HG03103 (cell line): Measurements from ENCODE around the gene ENOX1.
"Not testable (repeated sequence)": the region's sequence is repeated elsewhere in the genome, so short reads cannot be mapped to it uniquely, and the experiment has no call there.

Experiments used
- ATAC-seq: cut with Tn5 transposase; IDR thresholded peaks from one replicate; pipeline ENCODE4 v1.9.1; 2021; ENCODE audit warnings: low read depth; ENCODE audit not compliant: unreplicated experiment

The ENOX1 gene

DNA sequence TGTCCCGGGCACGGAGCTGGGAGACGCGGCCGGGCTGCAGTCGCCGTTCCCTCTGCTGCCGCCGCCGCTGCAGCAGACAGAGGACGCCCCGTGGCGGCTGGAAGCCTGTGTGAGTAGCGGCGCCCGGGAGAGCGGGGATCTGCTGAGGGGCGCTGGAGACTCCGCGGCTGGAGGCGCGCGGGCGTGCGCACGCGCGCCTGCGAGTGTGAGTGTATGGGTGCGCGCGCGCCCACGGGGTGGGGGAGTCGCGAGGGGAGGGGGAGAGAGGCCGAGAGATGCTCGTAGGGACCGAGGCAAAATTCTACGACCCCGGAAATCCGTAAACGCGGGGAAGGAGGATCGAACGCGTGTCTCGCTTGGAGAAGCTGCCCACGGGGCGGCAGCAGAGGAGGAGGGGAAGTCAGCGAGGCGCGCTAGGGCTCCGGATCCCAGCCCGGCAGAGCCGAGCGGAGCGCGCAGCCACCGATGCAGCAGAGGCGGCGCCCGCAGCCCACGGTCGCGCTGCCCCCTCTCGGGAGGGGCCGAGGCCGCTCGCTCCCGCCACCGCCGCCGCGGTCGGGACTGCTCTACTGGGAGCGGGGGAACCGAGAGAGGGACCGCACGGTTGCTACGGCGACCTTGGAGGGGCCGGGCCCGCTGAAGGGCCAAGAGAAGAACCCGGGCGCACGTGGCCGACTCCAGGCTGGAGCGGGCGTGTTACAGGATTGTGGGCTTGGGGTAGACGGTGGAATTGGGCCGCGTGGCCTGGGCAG is at the start of gene ENOX1:
TSS of gene ENOX1 (minus strand) at position 207 of the 752 bp plus-strand sequence.
- no peak for ATAC-seq

DNA sequence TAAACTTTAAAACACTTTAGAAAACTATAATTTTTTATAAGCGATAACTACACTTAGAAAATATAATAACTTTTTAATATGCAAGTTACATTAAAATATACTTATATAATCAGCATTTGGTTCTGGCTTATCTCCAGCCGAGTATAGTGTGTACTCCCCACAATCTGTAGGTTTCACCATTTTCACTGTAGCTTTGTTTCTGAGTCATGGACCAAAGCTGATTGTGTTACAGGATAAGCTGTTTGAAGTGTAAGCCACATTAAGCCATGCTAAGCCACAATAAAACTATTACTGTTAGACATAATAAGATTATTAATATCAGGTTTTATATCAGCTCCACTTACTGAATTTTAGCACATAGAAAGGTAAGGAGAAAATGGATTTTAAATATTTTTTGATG is 48.9 kb upstream of the ENOX1 start:
- no peak for ATAC-seq

DNA sequence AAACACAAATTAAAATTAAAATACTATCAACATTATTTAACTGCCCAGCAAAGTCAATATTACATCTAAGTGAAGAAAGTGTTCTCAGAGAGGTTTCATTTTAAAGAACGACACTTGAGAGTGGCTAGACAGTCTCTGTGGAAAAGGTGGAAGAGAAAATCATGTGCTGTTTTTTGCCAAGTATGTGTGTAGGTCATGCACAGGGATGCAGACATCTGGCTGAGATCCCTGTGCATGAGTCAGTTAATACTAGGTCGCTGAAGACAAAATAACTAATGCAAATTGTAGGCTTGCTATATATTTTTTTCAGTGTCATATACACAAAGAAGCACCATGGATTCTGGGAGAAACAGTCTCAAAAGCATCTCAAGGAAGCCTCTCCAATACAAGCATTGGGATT is 44.3 kb upstream of the ENOX1 start:
- no peak for ATAC-seq

DNA sequence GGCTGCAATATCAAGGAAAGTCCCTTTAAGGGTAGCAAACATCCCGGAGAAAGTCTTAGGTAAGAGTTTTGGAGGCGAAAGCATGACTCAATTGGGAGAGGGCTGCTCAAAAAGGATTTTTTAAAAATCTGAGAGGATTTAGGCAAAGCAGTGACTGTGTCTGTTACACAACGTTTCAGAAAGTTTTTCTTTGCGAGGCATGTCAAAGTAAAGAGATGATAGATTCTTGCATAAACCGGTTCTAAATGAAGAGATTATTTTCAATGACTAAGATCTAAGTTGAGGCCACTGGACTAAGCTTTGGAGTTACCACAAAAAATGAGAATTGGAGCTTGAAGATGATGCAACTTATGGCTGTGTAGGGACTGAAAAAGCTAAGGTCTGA is 43.7 kb upstream of the ENOX1 start:
- no peak for ATAC-seq

DNA sequence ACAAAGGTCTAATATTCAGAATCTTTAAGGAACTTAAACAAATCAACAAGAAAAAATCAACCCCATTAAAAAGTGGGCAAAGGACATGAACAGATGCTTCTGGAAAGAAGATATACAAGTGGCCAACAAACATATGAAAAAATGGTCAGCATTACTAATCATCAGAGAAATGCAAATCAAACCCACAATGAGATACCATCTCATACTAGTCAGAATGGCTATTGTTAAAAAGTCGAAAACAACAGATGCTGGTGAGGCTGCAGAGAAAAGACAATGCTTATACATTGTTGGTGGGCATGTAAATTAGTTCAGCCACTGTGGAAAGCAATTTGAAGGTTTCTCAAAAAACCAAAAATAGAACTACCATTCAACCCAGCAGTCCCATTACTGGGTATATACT is 37.9 kb upstream of the ENOX1 start:
- not testable (repeated sequence) for ATAC-seq

DNA sequence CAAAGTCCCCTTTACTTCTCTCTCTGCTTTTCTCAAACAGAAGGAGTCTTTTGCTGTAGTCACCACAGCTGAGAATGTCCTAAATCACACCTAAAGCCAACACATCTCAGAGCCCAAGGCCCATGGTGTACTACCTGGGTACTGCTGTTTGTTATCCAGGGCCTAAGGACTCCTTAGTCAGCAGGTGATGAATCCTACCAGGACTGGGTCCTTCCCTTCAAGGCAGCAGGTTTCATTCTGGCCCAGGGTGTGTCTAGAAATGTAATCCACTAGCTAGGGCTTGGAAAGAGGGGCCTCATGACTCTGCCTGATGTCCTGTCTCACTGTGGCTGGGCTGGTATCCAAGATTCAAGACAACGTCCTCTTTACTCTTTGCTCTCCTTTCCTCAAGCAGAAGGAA is 36.2 kb upstream of the ENOX1 start:
- ATAC-seq, result no peak

DNA sequence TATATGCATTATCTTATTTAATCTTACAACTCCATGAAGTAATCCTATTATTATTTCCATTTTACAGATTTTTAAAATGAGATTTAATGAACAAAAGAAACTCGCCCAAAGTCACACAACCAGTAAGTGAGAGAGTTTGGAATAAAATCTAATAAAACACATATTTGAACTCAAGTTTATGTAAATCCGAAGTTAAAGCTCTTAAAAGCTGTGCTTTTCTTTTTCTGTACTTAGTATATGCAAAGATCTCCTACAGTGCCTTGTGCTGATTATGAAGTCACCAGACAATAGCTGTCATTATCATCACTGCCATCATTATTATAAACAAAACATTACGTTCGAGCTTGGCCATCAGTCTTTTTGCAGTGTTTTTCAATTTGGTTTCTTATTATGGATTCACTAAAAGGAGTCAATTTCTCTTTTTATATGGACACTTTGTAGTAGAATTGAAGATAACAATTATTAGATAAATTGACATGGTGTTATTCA is 29.7 kb upstream of the ENOX1 start:
- no peak for ATAC-seq

DNA sequence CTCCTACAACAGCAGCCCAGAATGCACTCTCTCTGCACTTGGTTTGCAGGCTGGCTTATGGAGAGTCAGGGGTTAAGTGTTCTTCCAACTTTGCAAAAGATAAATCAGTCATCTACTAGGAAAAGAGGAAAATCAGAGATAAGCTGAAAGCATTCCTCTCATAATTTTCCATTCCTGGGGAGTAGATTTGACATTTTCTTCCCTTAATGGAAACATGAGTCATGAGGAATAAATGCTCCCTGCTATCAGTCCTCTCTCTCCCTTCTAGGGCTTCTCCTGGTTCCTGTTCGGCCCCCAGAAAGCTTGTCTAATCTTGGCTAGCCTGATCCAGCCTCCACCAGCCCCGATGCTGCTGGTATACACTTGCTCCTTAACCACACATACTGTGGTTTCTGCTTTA is 28.4 kb upstream of the ENOX1 start:
- no peak for ATAC-seq

DNA sequence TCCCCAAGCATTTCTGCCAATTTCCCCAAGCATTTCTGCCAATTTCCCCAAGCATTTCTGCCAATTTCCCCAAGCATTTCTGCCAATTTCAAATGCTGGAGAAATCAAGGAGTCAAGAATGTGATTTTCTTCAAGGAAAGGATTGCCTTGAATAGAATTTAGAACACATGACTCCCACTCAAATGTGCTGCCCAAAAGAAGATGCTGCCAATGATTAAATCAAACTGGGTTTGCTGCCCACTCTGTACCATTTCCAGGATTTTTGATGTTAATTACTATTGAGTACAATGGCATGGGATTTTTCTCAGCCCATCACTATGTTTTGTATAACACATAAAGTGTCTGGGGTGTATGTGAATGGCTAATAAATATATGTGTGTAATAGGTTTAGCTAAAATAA is 21.9 kb upstream of the ENOX1 start:
- no peak for ATAC-seq

DNA sequence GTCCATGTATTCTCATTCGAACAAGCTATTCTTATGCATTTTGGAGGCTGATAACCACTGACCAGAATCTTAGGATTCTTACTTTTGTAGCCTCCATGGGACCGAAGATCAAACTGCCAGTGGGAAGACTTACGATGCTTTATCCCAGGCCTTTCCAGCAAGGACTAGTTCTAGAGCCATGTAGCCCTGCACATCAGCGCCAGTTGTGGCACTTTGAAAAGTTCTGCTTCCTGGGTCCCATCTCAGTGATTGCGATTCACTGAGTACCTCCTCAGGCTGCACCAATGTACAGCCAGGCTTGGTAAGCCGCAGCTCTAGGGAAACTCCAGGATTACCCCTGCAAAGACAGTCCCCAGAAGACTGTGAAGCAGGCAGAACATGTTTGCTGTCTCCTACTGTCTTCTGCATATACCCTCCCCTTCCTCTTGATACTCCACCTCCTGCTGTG is 18.9 kb upstream of the ENOX1 start:
- no peak for ATAC-seq

DNA sequence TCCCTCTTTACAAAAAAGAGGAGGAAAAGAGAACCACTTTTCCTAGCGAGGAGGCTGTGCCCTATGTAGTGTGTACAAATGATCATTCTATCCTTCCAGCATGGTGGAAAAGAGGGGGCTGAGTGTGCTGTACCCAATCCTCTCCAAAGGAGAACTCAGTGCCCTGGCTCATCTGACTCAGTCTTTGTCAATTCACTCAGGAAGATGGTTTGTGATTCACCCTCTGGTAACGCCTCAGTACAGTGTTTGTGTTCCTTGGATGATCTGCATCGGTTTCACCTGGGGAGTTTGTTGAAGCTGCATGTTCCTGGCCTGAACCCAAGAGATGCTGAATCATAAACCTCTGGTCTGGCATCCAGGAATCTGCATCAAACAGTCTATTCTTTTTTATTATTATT is 18.3 kb upstream of the ENOX1 start:
- ATAC-seq, result no peak

DNA sequence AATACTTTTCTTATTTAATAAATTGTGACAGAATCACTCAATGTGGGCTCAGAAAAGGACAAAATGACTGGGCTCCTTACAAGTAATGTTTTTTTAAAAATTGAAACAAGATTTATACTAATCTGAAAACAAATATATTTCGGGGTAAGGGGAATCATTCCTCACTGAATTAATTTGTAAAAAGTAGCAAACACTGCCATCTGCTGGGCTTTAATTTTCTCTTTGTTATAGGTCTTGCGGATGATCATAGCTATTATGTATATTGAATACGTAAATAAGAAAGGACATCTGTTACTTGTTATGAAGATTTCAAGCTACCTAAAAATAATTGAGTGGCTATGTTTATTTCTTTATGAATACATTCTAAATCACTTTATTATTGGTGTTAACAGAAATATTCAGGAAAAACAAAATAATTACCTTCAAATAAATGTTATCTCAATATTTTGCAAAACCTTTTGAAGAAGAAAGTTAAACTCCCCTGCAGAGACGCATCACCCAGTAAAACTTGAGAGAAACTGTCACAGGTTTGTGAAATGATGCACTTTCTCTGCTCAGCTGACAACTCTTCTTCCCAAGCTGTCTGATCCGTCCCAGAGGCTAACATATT is 17.8 kb upstream of the ENOX1 start:
- no peak for ATAC-seq

DNA sequence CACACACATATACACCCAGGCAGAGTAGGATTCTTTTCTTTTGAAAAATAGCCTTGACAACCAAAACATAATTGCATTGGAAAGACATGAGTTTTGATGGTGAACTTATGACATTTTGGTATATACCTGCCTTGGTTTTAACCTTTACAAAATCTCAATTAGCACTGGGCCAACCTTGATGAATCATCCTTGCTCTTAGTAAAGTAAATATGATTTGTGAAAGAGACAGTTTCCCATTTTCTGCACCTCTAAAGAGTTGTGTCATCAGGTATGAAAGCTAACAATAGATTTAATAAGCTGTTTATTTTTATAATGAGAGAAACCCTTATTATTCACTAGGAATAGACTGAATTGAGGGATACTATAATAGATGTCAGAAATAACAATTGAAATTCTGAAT is 15.7 kb upstream of the ENOX1 start:
- no peak for ATAC-seq

DNA sequence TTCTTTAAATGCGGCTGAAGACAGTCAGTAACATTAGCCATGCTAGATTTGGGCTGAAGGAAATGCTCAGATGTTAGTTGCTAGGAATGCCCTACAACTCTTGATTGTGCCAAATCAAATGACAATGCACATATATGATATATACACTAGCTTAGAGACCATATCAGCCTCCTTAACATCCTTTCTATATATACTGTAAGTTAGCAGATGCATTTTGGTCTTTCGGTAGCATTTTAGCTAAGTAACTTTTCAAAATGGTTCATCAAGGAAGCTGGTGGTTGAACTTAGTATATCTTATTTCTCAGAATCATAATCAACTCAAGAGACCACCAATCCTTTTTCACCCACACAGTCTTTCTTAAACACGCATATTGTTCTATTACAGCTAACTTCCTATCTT is 14.1 kb upstream of the ENOX1 start:
- no peak for ATAC-seq

DNA sequence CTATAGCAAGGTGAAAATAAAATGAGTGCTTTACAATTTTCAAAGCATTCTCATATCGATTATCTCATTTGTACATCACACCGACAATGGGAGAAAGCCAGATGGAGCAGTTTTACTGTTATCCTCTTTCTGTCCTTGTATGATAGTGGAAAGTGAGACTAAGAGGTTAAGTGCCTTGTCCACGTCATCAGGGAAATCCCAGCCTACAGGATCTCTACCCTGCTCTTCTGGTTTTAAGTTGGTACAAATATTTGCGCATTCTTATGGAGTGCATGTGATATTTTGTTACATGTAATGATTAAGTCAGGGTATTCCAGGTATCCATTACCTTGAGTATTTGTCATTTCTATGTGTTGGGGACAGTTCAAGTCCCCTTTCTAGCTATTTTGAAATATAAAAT is 12.4 kb upstream of the ENOX1 start:
- no peak for ATAC-seq

DNA sequence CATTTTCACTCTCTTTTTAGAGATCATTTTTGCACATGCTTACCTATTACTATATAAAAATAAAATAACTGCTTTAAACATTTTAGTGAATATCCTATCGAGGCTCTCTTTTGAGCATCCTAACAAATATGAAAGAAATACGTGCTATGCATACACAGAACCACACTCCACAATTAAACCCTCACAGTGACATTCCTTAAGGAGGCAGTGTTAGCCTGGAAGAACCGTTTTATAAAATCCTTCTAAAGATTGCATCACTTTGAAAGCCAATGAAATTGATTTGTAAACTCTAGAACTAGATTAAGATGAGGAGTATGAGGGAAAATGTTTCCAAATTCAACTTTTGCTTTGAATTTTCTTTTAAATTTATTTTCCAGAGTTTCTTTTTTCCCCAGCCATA is 11.1 kb upstream of the ENOX1 start:
- no peak for ATAC-seq

DNA sequence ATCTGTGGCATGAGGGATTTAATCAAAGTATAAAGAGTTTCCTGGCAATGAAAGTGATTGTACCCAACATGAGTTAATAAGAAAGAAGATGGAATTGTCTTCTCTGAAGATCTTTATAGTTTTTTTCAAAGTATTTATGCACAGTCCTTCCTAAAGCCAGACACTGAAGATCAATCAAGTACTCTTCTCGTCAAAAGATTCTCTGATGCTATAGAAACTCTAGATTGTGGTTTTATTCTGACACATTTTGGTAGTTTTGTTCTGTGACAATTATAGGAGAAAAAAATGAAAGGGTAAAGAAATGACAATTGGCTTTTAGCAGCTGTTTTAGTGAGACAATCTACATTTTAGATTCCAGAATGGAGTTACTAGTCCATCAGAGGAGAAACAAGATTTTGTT is 10.4 kb upstream of the ENOX1 start:
- ATAC-seq, result no peak

DNA sequence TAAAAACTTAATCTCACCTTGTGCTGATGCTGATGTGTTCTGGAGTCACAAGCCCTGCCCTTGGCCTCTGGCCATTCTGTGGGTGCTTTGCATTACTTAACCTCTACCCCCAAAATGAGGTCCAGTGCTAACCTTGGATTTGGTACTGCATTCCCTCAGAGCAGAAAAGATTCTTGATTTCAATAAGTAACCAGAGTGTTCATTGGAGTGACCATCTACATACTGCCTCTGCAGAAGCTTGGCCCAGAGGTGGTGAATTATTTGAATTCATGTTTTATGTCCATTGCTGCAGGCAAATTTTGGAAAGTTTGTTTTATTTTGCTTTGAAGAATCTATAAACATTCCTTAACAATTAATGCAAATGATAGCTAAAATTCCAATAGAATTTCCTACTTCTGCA is 7.6 kb upstream of the ENOX1 start:
- ATAC-seq, result no peak

DNA sequence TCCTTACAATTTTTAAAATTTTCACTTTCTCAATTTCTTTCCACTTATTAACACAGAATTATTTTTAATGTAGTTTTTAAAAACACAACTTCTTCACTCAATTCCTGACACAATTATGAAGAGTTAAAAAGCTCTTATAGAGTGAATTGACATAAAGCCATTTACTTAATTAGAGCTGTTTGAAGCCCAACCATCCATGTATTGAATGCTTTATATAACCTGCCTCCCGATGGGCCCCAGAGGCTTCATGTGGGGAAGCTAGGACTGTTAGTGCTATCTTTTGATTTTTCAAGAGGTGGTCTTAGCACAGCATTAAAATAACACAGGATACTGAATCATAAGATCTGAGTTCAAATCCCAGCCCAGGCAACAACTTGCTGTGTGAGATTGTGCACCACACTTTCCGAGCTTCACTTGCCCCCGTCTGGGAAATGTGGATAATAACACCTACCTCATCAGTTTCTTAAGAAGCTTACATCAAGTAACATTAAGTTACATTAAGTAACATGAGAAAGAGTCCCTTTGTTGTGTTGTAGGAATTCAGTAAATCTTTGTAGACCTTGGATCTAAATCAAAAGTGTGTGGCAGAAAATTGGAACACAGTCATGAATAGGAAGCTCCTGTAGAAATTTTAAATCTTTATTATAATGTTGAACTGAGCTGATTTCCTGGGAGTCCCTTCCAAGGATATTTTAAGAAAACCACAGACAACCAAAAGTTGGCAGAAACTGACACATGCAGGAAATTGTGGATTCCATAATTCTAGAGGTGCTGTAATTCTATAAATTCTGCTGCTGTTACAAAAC is 5.5 kb upstream of the ENOX1 start:
- no peak for ATAC-seq

DNA sequence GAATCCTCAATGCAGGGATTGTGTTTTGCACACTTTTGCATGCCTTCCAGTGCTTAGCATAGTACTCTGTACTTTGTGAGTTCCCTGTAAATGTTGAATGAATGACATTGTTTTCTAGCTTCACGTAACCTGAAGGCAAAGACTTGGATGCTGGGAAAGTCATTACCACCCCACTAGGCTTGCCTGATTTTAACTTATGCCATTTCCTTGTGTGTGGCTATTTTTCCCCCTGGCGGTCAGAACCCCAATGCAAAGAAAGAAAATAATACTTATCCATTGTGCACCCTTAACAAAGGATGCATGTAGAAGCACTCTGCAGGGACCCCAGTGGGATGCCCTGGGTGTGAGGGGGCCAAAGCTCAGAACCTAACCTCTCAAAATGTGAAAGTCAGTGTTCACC is 1.2 kb upstream of the ENOX1 start:
- no peak for ATAC-seq

DNA sequence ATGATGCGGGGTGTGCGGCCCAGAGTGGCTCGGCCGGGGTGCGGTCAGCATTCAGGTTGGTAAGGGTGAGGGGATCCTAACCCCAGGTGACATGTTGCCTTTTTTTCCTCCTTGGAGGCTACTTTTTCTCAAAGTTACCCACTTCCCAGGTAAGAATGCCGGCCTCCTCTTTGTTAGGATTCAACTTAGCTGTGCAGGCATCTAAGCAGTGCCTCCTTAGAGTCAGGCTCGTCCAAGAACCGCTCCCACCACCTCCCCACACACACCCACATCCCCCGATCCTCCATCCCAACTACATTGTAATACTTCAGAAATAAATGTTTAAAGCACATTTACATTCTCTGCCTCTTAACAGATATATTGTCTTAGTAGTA is 733 bp upstream of the ENOX1 start:
- ATAC-seq, result no peak

DNA sequence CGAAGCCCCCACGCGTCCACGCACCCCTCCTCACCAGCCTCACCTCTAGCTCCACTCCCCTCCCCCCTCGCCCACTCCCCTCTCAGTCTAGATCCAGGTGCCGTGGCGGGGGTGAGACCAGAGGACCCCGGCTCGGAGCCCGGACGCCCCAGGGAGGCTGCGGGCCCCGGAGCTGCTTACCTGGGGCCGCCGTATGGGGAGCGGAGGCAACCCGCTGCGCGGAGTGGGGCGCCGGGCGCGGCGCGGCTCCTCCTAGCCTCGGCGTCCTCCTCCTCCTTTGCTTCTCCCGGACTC is 353 bp downstream of the ENOX1 start:
- no peak for ATAC-seq
